ENCODE data around the gene DUSP7. TPM values are rescaled to one million over a fixed set of nuclear protein-coding genes. Genes with fewer than 3 reads are reported as not detected.

DUSP7 gene
- total and polyA plus RNA-seq, 2 experiments from 2014 or later = 6.4 to 13.1 TPM

- WGBS (ENCODE audit: low lambda C conversion rate, missing lambda C conversion rate) = 92% methylated on average over 11 of the region's 11 CpGs
- Histone ChIP-seq H3K36me3 (replicated peaks; ENCODE audit: insufficient read depth, low read depth) (no peaks in the 10 kb centered on the region), H3K4me2 (no peak overlapping the region), H3K9me2 (replicated peaks; ENCODE audit: insufficient read depth) (no peaks in the 10 kb centered on the region), H4K20me1 (ENCODE audit: insufficient read depth, poor library complexity, severe bottlenecking) (no peaks in the 10 kb centered on the region), H3K4me1 (ENCODE audit: insufficient read depth) (no peaks in the 10 kb centered on the region), H2AFZ (no peak overlapping the region), H3K4me3 (no peak overlapping the region), H3K9me3 (ENCODE audit: low read depth) (no peaks in the 10 kb centered on the region), H3K27me3 (no peaks in the 10 kb centered on the region), H3K79me2 (no peaks in the 10 kb centered on the region), H3K27ac (no peak overlapping the region)
- no peak for TF ChIP-seq EZH2phosphoT487 (IDR thresholded peaks at IDR 0.05; ENCODE audit: low read depth, severe bottlenecking, unreplicated experiment)
- TF ChIP-seq EZH2 (IDR thresholded peaks at IDR 0.05; ENCODE audit: borderline replicate concordance) = no peak
- no peak for TF ChIP-seq CTCF (IDR thresholded peaks at IDR 0.05; ENCODE audit: poor library complexity)
- DNase-seq (ENCODE audit: low spot score) = no peak
These were observed 38.8 kb downstream of the DUSP7 start for GRCh38 chr3:52017586-52017985.

GRCh38 chr3:52015438-52016228 lies 40.7 kb downstream of the DUSP7 start:
- Histone ChIP-seq H3K79me2 (no peaks in the 10 kb centered on the region), H3K36me3 (replicated peaks; ENCODE audit: insufficient read depth, low read depth) (no peaks in the 10 kb centered on the region), H3K4me3 (no peak overlapping the region), H3K27ac (no peak overlapping the region), H3K9me3 (ENCODE audit: low read depth) (no peaks in the 10 kb centered on the region), H3K27me3 (no peaks in the 10 kb centered on the region), H3K4me1 (ENCODE audit: insufficient read depth) (no peaks in the 10 kb centered on the region), H2AFZ (no peak overlapping the region), H3K4me2 (no peak overlapping the region), H4K20me1 (ENCODE audit: insufficient read depth, poor library complexity, severe bottlenecking) (no peaks in the 10 kb centered on the region), H3K9me2 (replicated peaks; ENCODE audit: insufficient read depth) (no peaks in the 10 kb centered on the region)
- TF ChIP-seq EZH2phosphoT487 (IDR thresholded peaks at IDR 0.05; ENCODE audit: low read depth, severe bottlenecking, unreplicated experiment) = no peak
- no peak for TF ChIP-seq EZH2 (IDR thresholded peaks at IDR 0.05; ENCODE audit: borderline replicate concordance)
- no peak for TF ChIP-seq CTCF (IDR thresholded peaks at IDR 0.05; ENCODE audit: poor library complexity)
- 85% methylated on average over 12 of the region's 13 CpGs for WGBS (ENCODE audit: low lambda C conversion rate, missing lambda C conversion rate)
- no peak for DNase-seq (ENCODE audit: low spot score)

- Histone ChIP-seq H3K9me2 (replicated peaks; ENCODE audit: insufficient read depth) (no peaks in the 10 kb centered on the region), H3K27ac (no peak overlapping the region), H3K9me3 (ENCODE audit: low read depth) (no peaks in the 10 kb centered on the region), H3K36me3 (replicated peaks; ENCODE audit: insufficient read depth, low read depth) (no peaks in the 10 kb centered on the region), H2AFZ (no peak overlapping the region), H4K20me1 (ENCODE audit: insufficient read depth, poor library complexity, severe bottlenecking) (no peaks in the 10 kb centered on the region), H3K4me1 (ENCODE audit: insufficient read depth) (no peaks in the 10 kb centered on the region), H3K4me3 (no peak overlapping the region), H3K27me3 (no peaks in the 10 kb centered on the region), H3K79me2 (no peaks in the 10 kb centered on the region), H3K4me2 (no peak overlapping the region)
- TF ChIP-seq EZH2 (IDR thresholded peaks at IDR 0.05; ENCODE audit: borderline replicate concordance) (no peak), CTCF (IDR thresholded peaks at IDR 0.05; ENCODE audit: poor library complexity) (peak; percentile 20), EZH2phosphoT487 (IDR thresholded peaks at IDR 0.05; ENCODE audit: low read depth, severe bottlenecking, unreplicated experiment) (no peak)
- DNase-seq (ENCODE audit: low spot score) = peak; percentile 40
- 68% methylated on average over 8 of the region's 8 CpGs for WGBS (ENCODE audit: low lambda C conversion rate, missing lambda C conversion rate)
These were observed 41.8 kb downstream of the DUSP7 start for GRCh38 chr3:52014613-52015012.

Measured in hepatocyte (in vitro differentiated cells).